Measurements from ENCODE around the gene EFCC1.

DNA sequence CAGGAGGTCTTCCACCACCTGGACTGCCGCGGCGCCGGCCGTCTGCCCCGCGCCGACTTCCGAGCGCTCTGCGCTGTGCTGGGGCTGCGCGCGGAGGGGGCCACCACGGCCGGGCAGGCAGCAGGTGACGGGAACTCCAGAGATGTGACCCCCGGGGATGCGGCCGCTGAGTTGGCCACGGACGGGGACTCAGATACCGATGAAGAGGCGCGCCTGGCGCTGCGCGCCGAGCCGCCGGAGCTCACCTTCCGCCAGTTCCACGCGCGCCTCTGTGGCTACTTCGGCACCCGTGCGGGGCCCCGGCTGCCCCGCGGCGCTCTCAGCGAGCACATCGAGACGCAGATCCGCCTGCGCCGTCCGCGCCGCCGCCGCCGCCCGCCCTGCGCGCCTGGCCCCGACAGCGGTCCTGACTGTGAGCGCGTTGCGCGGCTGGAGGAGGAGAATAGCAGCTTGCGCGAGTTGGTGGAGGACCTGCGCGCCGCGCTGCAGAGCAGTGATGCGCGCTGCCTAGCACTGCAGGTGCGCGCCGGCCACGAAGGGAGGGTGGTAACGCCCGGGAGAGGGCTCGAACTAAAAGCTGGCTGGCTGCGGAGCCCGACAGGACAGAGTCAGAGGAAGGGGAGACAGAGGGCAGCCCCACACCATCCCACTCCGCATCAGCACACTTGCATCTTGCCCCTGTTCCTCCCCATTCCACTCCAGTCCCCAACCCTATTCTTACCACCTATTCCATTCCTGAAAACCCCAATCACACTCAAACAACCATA is 885 bp downstream of the EFCC1 start:
- TF ChIP-seq, protein P1, sequence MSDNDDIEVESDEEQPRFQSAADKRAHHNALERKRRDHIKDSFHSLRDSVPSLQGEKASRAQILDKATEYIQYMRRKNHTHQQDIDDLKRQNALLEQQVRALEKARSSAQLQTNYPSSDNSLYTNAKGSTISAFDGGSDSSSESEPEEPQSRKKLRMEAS (IDR thresholded peaks at IDR 0.05), result no peak
- TF ChIP-seq CEBPB (IDR thresholded peaks at IDR 0.05), result no peak
- TF ChIP-seq, protein P2, sequence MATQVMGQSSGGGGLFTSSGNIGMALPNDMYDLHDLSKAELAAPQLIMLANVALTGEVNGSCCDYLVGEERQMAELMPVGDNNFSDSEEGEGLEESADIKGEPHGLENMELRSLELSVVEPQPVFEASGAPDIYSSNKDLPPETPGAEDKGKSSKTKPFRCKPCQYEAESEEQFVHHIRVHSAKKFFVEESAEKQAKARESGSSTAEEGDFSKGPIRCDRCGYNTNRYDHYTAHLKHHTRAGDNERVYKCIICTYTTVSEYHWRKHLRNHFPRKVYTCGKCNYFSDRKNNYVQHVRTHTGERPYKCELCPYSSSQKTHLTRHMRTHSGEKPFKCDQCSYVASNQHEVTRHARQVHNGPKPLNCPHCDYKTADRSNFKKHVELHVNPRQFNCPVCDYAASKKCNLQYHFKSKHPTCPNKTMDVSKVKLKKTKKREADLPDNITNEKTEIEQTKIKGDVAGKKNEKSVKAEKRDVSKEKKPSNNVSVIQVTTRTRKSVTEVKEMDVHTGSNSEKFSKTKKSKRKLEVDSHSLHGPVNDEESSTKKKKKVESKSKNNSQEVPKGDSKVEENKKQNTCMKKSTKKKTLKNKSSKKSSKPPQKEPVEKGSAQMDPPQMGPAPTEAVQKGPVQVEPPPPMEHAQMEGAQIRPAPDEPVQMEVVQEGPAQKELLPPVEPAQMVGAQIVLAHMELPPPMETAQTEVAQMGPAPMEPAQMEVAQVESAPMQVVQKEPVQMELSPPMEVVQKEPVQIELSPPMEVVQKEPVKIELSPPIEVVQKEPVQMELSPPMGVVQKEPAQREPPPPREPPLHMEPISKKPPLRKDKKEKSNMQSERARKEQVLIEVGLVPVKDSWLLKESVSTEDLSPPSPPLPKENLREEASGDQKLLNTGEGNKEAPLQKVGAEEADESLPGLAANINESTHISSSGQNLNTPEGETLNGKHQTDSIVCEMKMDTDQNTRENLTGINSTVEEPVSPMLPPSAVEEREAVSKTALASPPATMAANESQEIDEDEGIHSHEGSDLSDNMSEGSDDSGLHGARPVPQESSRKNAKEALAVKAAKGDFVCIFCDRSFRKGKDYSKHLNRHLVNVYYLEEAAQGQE (IDR thresholded peaks at IDR 0.05; ENCODE audit: low read depth), result no peak
- TF ChIP-seq FOXM1 (IDR thresholded peaks at IDR 0.05; ENCODE audit: borderline replicate concordance, low read depth), result no peak
- TF ChIP-seq TAF1 (IDR thresholded peaks at IDR 0.05; ENCODE audit: low read depth), result no peak
- TF ChIP-seq YY1 (IDR thresholded peaks at IDR 0.05; ENCODE audit: low read depth), result no peak
- TF ChIP-seq ZBTB7A (IDR thresholded peaks at IDR 0.05; ENCODE audit: low read depth), result no peak
- no peak for TF ChIP-seq TCF12 (IDR thresholded peaks at IDR 0.05; ENCODE audit: low read depth)
- TF ChIP-seq EP300 (IDR thresholded peaks at IDR 0.05; ENCODE audit: borderline replicate concordance), result no peak
